Liver (tissue), 9 donors: ENCODE results near the gene GPANK1. TPM values are rescaled to one million over a fixed set of nuclear protein-coding genes. Genes with fewer than 3 reads are reported as not detected.

Experiments used
- DNase-seq: peaks from one replicate; pipeline ENCODE4 v3.0.0-alpha.2; 2017; ENCODE audit warnings: low spot score
- H3K27ac ChIP-seq, 2 donors: one replicate each; pipeline ENCODE4 v1.7.0; 2013; ENCODE audit warnings: inconsistent platforms in 2 of 2, low read length in 2 of 2, control low read depth in 1 of 2, low read depth in 1 of 2, mild to moderate bottlenecking in 1 of 2
- H3K27me3 ChIP-seq, 4 donors: one replicate each; pipeline versions ENCODE4 v1.6.1 to v1.7.0; 2013; ENCODE audit warnings: low read length in 3 of 4, inconsistent platforms in 1 of 4, mild to moderate bottlenecking in 1 of 4, moderate library complexity in 1 of 4; ENCODE audit not compliant: control insufficient read depth in 4 of 4, insufficient read depth in 4 of 4
- H3K36me3 ChIP-seq, 4 donors: one replicate each; pipeline versions ENCODE4 v1.6.1 to v1.7.0; 2013; ENCODE audit warnings: low read length in 3 of 4, mild to moderate bottlenecking in 3 of 4, low read depth in 1 of 4, moderate library complexity in 1 of 4; ENCODE audit not compliant: control insufficient read depth in 4 of 4, insufficient read depth in 3 of 4
- H3K4me1 ChIP-seq, 4 donors: one replicate each; pipeline versions ENCODE4 v1.6.1 to v1.7.0; 2013; ENCODE audit warnings: low read length in 3 of 4, mild to moderate bottlenecking in 3 of 4, moderate library complexity in 1 of 4; ENCODE audit not compliant: control insufficient read depth in 4 of 4, insufficient read depth in 4 of 4
- H3K4me3 ChIP-seq, 3 donors: one replicate each; pipeline versions ENCODE4 v1.6.1 to v1.7.0; 2013; ENCODE audit warnings: low read length in 3 of 3, control low read depth in 1 of 3, low read depth in 1 of 3, mild to moderate bottlenecking in 1 of 3
- H3K9ac ChIP-seq, 2 donors: one replicate each; pipeline ENCODE4 v1.7.0; 2013; ENCODE audit warnings: low read length in 2 of 2, mild to moderate bottlenecking in 2 of 2, moderate library complexity in 2 of 2, control low read depth in 1 of 2, low read depth in 1 of 2
- H3K9me3 ChIP-seq, 4 donors: one replicate each; pipeline versions ENCODE4 v1.6.1 to v1.7.0; 2013; ENCODE audit warnings: low read length in 3 of 4; ENCODE audit not compliant: control insufficient read depth in 4 of 4
- CTCF ChIP-seq: fragments of 150-350 bp; IDR thresholded peaks from 2 replicates; pipeline ENCODE4 v1.5.1; 2017; ENCODE audit warnings: improper control_type of control experiment, low read depth, low read length; ENCODE audit not compliant: missing input control
- EGR1 ChIP-seq, 2 donors: IDR thresholded peaks; 2 replicates each; pipeline ENCODE4 v1.6.1; 2016 to 2018; ENCODE audit warnings: antibody characterized with exemption in 2 of 2, low read depth in 2 of 2
- FOXA1 ChIP-seq: IDR thresholded peaks from 2 replicates; pipeline ENCODE4 v1.6.1; 2016; ENCODE audit warnings: antibody characterized with exemption
- FOXA2 ChIP-seq: IDR thresholded peaks from 2 replicates; pipeline ENCODE4 v1.6.1; 2016; ENCODE audit warnings: antibody characterized with exemption
- GABPA ChIP-seq, 2 donors: IDR thresholded peaks in 1 of 2; conservative IDR thresholded peaks in 1 of 2; 2 replicates each; pipeline ENCODE4 v1.6.1; 2016; ENCODE audit warnings: antibody characterized with exemption in 2 of 2, mild to moderate bottlenecking in 1 of 2, moderate library complexity in 1 of 2
- HNF4A ChIP-seq, 2 donors: conservative IDR thresholded peaks; 2 replicates each; pipeline ENCODE4 v1.6.1; 2016; ENCODE audit warnings: antibody characterized with exemption in 2 of 2, mild to moderate bottlenecking in 2 of 2
- HNF4G ChIP-seq: IDR thresholded peaks from 2 replicates; pipeline ENCODE4 v1.6.1; 2016; ENCODE audit warnings: antibody characterized with exemption
- JUND ChIP-seq, 2 donors: IDR thresholded peaks; 2 replicates each; pipeline ENCODE4 v1.6.1; 2016; ENCODE audit warnings: antibody characterized with exemption in 2 of 2
- MAX ChIP-seq: IDR thresholded peaks from 2 replicates; pipeline ENCODE4 v1.6.1; 2016; ENCODE audit warnings: antibody characterized with exemption
- NR2F2 ChIP-seq: IDR thresholded peaks from 2 replicates; pipeline ENCODE4 v1.6.1; 2016; ENCODE audit warnings: antibody characterized with exemption
- RAD21 ChIP-seq, 2 donors: IDR thresholded peaks; 2 replicates each; pipeline ENCODE4 v1.6.1; 2016; ENCODE audit warnings: antibody characterized with exemption in 2 of 2, mild to moderate bottlenecking in 2 of 2
- REST ChIP-seq: IDR thresholded peaks from 2 replicates; pipeline ENCODE4 v1.6.1; 2016; ENCODE audit warnings: antibody characterized with exemption, mild to moderate bottlenecking
- RXRA ChIP-seq, 2 donors: IDR thresholded peaks; 2 replicates each; pipeline ENCODE4 v1.6.1; 2017 to 2018; ENCODE audit warnings: antibody characterized with exemption in 2 of 2, mild to moderate bottlenecking in 1 of 2
- SP1 ChIP-seq: IDR thresholded peaks from 2 replicates; pipeline ENCODE4 v1.6.1; 2018; ENCODE audit warnings: antibody characterized with exemption, mild to moderate bottlenecking
- TAF1 ChIP-seq: conservative IDR thresholded peaks from 2 replicates; pipeline ENCODE4 v1.6.1; 2016; ENCODE audit warnings: antibody characterized with exemption, mild to moderate bottlenecking
- YY1 ChIP-seq: IDR thresholded peaks from 2 replicates; pipeline ENCODE4 v1.6.1; 2016; ENCODE audit warnings: antibody characterized with exemption, mild to moderate bottlenecking
- WGBS: extraction: QIAGEN DNeasy Blood & Tissue Kit; methylation state at CpG from one replicate; pipeline ENCODE4 v1.1.7; 2013; 5-methylcytosine and 5-hydroxymethylcytosine counted together
- polyA plus RNA-seq, 2 donors: library from polyadenylated mRNA; stranded (reverse) in 1 of 2; unstranded in 1 of 2; fragments of 200-250 nt in 1 of 2; fragments of >200 nt in 1 of 2; fragmentation: Nextera tagmentation in 1 of 2; extraction: Ambion mirVana in 1 of 2; gene quantifications; one replicate each; pipeline versions ENCODE4 v1.2.1 to v1.2.3, GENCODE V29; 2013 to 2015
- total RNA-seq, 2 donors: library from RNA; depleted of rRNA; stranded (reverse); fragments of >200 nt; gene quantifications; one replicate each; pipeline ENCODE4 v1.2.3, GENCODE V29; 2014
- donor health status: healthy.
- donor health status: healthy.
- donor health status: healthy.
- donor health status: healthy.
- donor health status: healthy.

Gene GPANK1
- total and polyA plus RNA-seq, 4 donors = 7.6 to 13.9 (median 11.2) TPM

GRCh38 chr6:31639043-31639442 lies 25.8 kb downstream of the GPANK1 start:
- Histone ChIP-seq H3K4me1 (peaks cover 0 to 27% (median 22%) of the 10 kb centered on the region in 4 donors), H3K9me3 (no peaks in the 10 kb centered on the region), H3K4me3 (no peak overlapping the region), H3K27ac (no peak overlapping the region), H3K27me3 (no peaks in the 10 kb centered on the region), H3K36me3 (peaks cover 38 to 88% (median 60%) of the 10 kb centered on the region in 4 donors), H3K9ac (no peak overlapping the region)
- no peak for TF ChIP-seq FOXA2
- TF ChIP-seq GABPA (IDR thresholded peaks at IDR 0.05 in 1 of 2, conservative IDR thresholded peaks at IDR 0.05 in 1 of 2) = no peak
- no peak for TF ChIP-seq CTCF
- no peak for TF ChIP-seq REST
- no peak for TF ChIP-seq EGR1 (IDR thresholded peaks at IDR 0.05; ENCODE audit: low read depth in 2 of 2)
- TF ChIP-seq TAF1 = no peak
- no peak for TF ChIP-seq RAD21 (IDR thresholded peaks at IDR 0.05)
- no peak for TF ChIP-seq JUND (IDR thresholded peaks at IDR 0.05)
- no peak for TF ChIP-seq HNF4A (conservative IDR thresholded peaks at IDR 0.05)
- no peak for TF ChIP-seq MAX
- no peak for TF ChIP-seq HNF4G
- no peak for TF ChIP-seq YY1
- no peak for TF ChIP-seq SP1
- no peak for TF ChIP-seq FOXA1
- TF ChIP-seq RXRA (IDR thresholded peaks at IDR 0.05) = no peak
- WGBS = 91% methylated on average over 9 of the region's 9 CpGs
- no peak for DNase-seq

GRCh38 chr6:31636698-31637596 lies 27.9 kb downstream of the GPANK1 start:
- no peak for TF ChIP-seq GABPA (IDR thresholded peaks at IDR 0.05 in 1 of 2, conservative IDR thresholded peaks at IDR 0.05 in 1 of 2)
- TF ChIP-seq TAF1 = no peak
- TF ChIP-seq MAX = no peak
- TF ChIP-seq RAD21 (IDR thresholded peaks at IDR 0.05) = no peak
- TF ChIP-seq YY1 = no peak
- no peak for TF ChIP-seq NR2F2
- Histone ChIP-seq H3K9ac (no peak overlapping the region), H3K27me3 (no peaks in the 10 kb centered on the region), H3K27ac (no peak overlapping the region), H3K4me3 (no peak overlapping the region), H3K4me1 (peaks cover 2 to 28% (median 19%) of the 10 kb centered on the region in 4 donors), H3K36me3 (peaks cover 38 to 89% (median 56%) of the 10 kb centered on the region in 4 donors), H3K9me3 (no peaks in the 10 kb centered on the region)
- WGBS = 89% methylated on average over 27 of the region's 27 CpGs
- no peak for DNase-seq
